ENCODE measurements around the gene NHLRC3.

DNA sequence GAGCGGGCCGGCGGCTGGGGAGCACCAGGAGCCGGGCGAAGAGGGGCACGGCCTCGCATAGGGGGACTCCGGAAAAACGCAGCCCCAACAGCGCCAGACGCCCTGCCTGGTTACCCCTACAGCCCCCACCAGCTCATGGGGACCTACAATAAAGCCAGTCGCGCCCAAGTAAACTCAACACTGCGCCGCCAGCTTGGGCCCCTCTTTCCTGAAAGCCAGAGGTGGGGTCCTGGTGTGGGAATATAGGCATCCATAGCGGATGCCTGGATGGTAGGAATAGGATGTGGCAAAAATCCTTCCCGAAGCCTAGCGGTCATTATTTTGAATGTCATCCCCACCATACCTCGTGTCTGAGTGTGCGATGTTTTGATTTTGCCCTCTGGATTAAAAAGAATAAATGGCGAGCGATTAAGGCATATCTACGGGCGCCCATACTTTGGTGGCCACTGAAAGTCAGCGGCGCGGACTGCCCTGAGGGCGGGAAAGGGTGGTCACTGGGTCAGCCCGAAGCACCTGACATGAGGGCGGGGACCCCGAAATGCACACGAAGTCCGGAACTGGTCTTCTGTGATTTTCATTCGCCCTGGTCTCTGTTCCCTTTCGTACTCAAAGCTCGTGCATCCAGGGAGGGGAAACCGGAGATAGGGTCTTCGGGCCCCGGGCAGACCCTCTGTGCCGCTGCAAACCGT lies at the start of gene NHLRC3, which contains the start of gene PROSER1:
- TF ChIP-seq POLR2AphosphoS5 (IDR thresholded peaks at IDR 0.05; ENCODE audit: insufficient read depth in 1 of 2, low read depth in 1 of 2) (peak in 1 of 2 donors; percentile 76), POLR2A (IDR thresholded peaks at IDR 0.05) (no peak)

Measured in vagina (tissue), 2 donors.